ENCODE results near the gene RAB11FIP4. TPM values are rescaled to one million over a fixed set of nuclear protein-coding genes. Genes with fewer than 3 reads are reported as not detected.

The RAB11FIP4 gene
- total RNA-seq, 1 donor from 2014 or later = 32.4 TPM

- Mint-ChIP-seq H3K4me3 (no peak overlapping the region), H3K36me3 (no peaks in the 10 kb centered on the region), H3K4me1 (ENCODE audit: unreplicated experiment) (peaks cover 29% of the 10 kb centered on the region), H3K9me3 (no peaks in the 10 kb centered on the region), H3K27ac (peak overlapping the region; percentile 79), H3K27me3 (no peaks in the 10 kb centered on the region)
- no peak for DNase-seq (ENCODE audit: extremely low spot score, unreplicated experiment)
- TF ChIP-seq, protein P1, sequence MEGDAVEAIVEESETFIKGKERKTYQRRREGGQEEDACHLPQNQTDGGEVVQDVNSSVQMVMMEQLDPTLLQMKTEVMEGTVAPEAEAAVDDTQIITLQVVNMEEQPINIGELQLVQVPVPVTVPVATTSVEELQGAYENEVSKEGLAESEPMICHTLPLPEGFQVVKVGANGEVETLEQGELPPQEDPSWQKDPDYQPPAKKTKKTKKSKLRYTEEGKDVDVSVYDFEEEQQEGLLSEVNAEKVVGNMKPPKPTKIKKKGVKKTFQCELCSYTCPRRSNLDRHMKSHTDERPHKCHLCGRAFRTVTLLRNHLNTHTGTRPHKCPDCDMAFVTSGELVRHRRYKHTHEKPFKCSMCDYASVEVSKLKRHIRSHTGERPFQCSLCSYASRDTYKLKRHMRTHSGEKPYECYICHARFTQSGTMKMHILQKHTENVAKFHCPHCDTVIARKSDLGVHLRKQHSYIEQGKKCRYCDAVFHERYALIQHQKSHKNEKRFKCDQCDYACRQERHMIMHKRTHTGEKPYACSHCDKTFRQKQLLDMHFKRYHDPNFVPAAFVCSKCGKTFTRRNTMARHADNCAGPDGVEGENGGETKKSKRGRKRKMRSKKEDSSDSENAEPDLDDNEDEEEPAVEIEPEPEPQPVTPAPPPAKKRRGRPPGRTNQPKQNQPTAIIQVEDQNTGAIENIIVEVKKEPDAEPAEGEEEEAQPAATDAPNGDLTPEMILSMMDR (conservative IDR thresholded peaks at IDR 0.05) = peak; percentile 30
Observed at GRCh38 chr17:31533546-31534155, 142.2 kb downstream of the RAB11FIP4 start.

DNA sequence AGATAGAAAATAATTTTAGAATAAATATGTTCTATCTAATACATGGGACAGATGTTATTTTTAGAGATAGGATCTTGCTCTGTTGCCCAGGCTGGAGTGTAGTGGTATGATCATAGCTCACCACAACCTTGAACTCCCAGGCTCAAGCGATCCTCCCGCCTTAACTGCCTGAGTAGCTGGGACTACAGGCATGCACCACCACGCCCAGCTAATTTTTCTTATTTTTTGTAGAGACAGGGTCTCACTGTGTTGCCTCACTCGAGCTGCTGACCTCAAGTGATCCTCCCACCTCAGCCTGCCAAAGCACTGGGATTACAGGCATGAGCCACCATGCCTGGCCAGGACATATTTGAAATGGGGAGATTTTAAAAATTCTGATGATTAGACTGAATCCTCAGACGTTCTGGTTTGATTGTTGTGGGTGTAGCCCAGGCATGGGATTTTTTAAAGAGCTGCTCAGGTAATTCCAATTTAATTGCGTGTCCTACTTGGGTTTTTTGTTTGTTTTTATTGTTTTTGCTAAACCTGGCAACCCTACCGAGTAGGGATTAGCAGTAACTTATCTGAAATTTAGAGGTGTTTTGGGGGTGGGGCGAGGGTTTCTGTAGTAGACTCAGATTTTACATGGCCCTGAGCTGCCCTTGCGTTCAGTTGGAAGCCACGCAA lies 142.9 kb downstream of the RAB11FIP4 start:
- H3K27ac Mint-ChIP-seq = no peak overlapping the region
- TF ChIP-seq, protein P1 (conservative IDR thresholded peaks at IDR 0.05) = no peak
- no peak for DNase-seq (ENCODE audit: extremely low spot score, unreplicated experiment)

DNA sequence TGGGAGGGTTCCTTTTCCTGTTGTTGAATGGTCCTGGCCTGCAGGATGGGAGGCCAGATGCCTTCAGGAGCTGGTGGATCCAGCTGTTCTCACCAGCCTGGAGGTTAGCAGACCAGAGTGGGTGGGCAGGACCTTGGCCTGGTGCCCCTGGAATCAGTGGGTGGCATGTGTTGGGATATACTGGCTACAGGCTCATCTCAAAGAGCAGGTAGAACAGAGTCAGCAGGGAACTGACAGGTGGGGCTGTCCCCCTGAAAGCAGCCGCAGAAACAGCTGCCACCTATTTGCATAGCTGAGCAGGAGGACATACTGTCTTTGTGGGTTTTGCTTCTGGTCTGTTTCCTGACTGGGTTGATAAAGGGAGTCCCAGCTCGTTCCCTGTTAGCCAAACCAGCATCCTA lies 144.1 kb downstream of the RAB11FIP4 start:
- H3K27ac Mint-ChIP-seq = no peak overlapping the region
- H3K4me1 Mint-ChIP-seq (ENCODE audit: unreplicated experiment) = peaks cover 29% of the 10 kb centered on the region
- H3K27me3 Mint-ChIP-seq = no peaks in the 10 kb centered on the region
- no peaks in the 10 kb centered on the region for H3K9me3 Mint-ChIP-seq
- no peak overlapping the region for H3K4me3 Mint-ChIP-seq
- H3K36me3 Mint-ChIP-seq = no peaks in the 10 kb centered on the region
- TF ChIP-seq, protein P1 (conservative IDR thresholded peaks at IDR 0.05) = no peak
- no peak for DNase-seq (ENCODE audit: extremely low spot score, unreplicated experiment)

More for the DNA sequence above, 142.9 kb downstream of the RAB11FIP4 start:
- no peaks in the 10 kb centered on the region for H3K9me3 Mint-ChIP-seq
- peaks cover 29% of the 10 kb centered on the region for H3K4me1 Mint-ChIP-seq (ENCODE audit: unreplicated experiment)
- no peaks in the 10 kb centered on the region for H3K27me3 Mint-ChIP-seq
- no peaks in the 10 kb centered on the region for H3K36me3 Mint-ChIP-seq
- H3K4me3 Mint-ChIP-seq = no peak overlapping the region

DNA sequence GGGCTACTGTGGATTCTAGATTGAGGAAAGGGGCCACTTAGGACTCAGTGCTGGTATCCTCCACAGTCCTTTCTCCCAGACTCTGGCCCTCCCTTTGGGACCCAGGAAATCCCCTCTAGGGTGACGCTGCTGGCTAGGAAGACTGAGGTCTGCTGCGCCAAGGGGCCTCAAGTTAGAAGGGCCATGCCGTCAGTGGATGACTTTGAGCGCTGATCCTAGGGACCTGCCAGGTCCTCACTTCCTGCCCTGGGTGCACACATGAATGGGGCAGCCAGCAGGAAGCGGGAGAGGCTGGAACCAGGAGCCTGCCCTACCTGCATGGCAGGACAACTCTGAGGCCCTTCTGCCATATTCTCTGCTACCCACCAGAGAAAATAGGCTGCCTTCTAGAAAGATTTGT lies 145.0 kb downstream of the RAB11FIP4 start:
- Mint-ChIP-seq H3K36me3 (no peaks in the 10 kb centered on the region), H3K27ac (no peak overlapping the region), H3K9me3 (no peaks in the 10 kb centered on the region), H3K4me3 (no peak overlapping the region), H3K4me1 (ENCODE audit: unreplicated experiment) (peaks cover 29% of the 10 kb centered on the region), H3K27me3 (no peaks in the 10 kb centered on the region)
- TF ChIP-seq, protein P1 (conservative IDR thresholded peaks at IDR 0.05) = no peak
- no peak for DNase-seq (ENCODE audit: extremely low spot score, unreplicated experiment)

- Mint-ChIP-seq H3K36me3 (no peaks in the 10 kb centered on the region), H3K4me1 (ENCODE audit: unreplicated experiment) (peaks cover 28% of the 10 kb centered on the region), H3K9me3 (no peaks in the 10 kb centered on the region), H3K27me3 (no peaks in the 10 kb centered on the region), H3K27ac (no peak overlapping the region), H3K4me3 (no peak overlapping the region)
- TF ChIP-seq, protein P1 (conservative IDR thresholded peaks at IDR 0.05) = no peak
- no peak for DNase-seq (ENCODE audit: extremely low spot score, unreplicated experiment)
Observed at GRCh38 chr17:31537565-31538011, 146.1 kb downstream of the RAB11FIP4 start.
